ENCODE results near the gene CFAP410. TPM values are rescaled to one million over a fixed set of nuclear protein-coding genes. Genes with fewer than 3 reads are reported as not detected.
A peak's percentile ranks its signal among the peaks of the same experiment; 100 is the strongest.

CFAP410 gene
- total RNA-seq, 1 experiment from 2014 or later: 16.5 TPM

- TF ChIP-seq CTCF (IDR thresholded peaks at IDR 0.05; ENCODE audit: insufficient read depth in 1 of 2, low read depth in 1 of 2, low read length in 1 of 2, severe bottlenecking in 1 of 2, unreplicated experiment in 1 of 2): no peak
- Mint-ChIP-seq H3K4me3 (ENCODE audit: unreplicated experiment) (no peak overlapping the region), H3K9me3 (ENCODE audit: unreplicated experiment) (no peaks in the 10 kb centered on the region), H3K27me3 (ENCODE audit: insufficient read depth, unreplicated experiment) (no peaks in the 10 kb centered on the region), H3K27ac (ENCODE audit: unreplicated experiment) (peak overlapping the region; percentile 42), H3K4me1 (ENCODE audit: low read depth, unreplicated experiment) (peaks cover 16% of the 10 kb centered on the region), H3K36me3 (ENCODE audit: insufficient read depth, unreplicated experiment) (peaks cover 34% of the 10 kb centered on the region)
- H3K4me1 ChIP-seq: peaks cover 20% of the 10 kb centered on the region
- ChIA-PET POLR2A (no interaction called here), CTCF (no interaction called here)
- intact Hi-C loops (cut with micrococcal nuclease; ENCODE audit: unreplicated experiment): no loop called here
- BruUV-seq (replicated peaks): no TSS peak
- DNase-seq: no peak
- H3K4me3 ChIP-seq (ENCODE audit: low read depth, low read length): no peak overlapping the region
- H3K27me3 ChIP-seq (replicated peaks; ENCODE audit: control insufficient read depth, insufficient read depth, low read length): no peaks in the 10 kb centered on the region
- H3K36me3 ChIP-seq (ENCODE audit: control insufficient read depth, insufficient read depth, low read length): peaks cover 2% of the 10 kb centered on the region; the same call in 1 of the 2 replicates
- no peaks in the 10 kb centered on the region for H3K9me3 ChIP-seq
Measured at GRCh38 chr21:44306936-44307704, 32.1 kb downstream of the CFAP410 start.

- CTCF ChIA-PET: no interaction called here
- peaks cover 20% of the 10 kb centered on the region for H3K36me3 Mint-ChIP-seq (ENCODE audit: insufficient read depth, unreplicated experiment)
- H3K4me3 Mint-ChIP-seq (ENCODE audit: unreplicated experiment): no peak overlapping the region
- no peaks in the 10 kb centered on the region for H3K27me3 ChIP-seq (replicated peaks; ENCODE audit: control insufficient read depth, insufficient read depth, low read length)
- no peak for DNase-seq
- peaks cover 16% of the 10 kb centered on the region for H3K4me1 Mint-ChIP-seq (ENCODE audit: low read depth, unreplicated experiment)
- no peaks in the 10 kb centered on the region for H3K27me3 Mint-ChIP-seq (ENCODE audit: insufficient read depth, unreplicated experiment)
- POLR2A ChIA-PET: no interaction called here
- H3K9me3 ChIP-seq: no peaks in the 10 kb centered on the region
- no peak overlapping the region for H3K4me3 ChIP-seq (ENCODE audit: low read depth, low read length)
- no TSS peak for BruUV-seq (replicated peaks)
- intact Hi-C loops (cut with micrococcal nuclease; ENCODE audit: unreplicated experiment): no loop called here
- no peaks in the 10 kb centered on the region for H3K9me3 Mint-ChIP-seq (ENCODE audit: unreplicated experiment)
- TF ChIP-seq CTCF (IDR thresholded peaks at IDR 0.05; ENCODE audit: insufficient read depth in 1 of 2, low read depth in 1 of 2, low read length in 1 of 2, severe bottlenecking in 1 of 2, unreplicated experiment in 1 of 2): no peak
- H3K4me1 ChIP-seq: peaks cover 33% of the 10 kb centered on the region
- H3K27ac Mint-ChIP-seq (ENCODE audit: unreplicated experiment): no peak overlapping the region
- peaks cover 2% of the 10 kb centered on the region; the same call in 1 of the 2 replicates for H3K36me3 ChIP-seq (ENCODE audit: control insufficient read depth, insufficient read depth, low read length)
Measured at GRCh38 chr21:44305691-44306090, 33.5 kb downstream of the CFAP410 start.

- Histone ChIP-seq H3K4me3 (ENCODE audit: low read depth, low read length) (no peak overlapping the region), H3K27me3 (replicated peaks; ENCODE audit: control insufficient read depth, insufficient read depth, low read length) (no peaks in the 10 kb centered on the region), H3K4me1 (peaks cover 34% of the 10 kb centered on the region), H3K36me3 (ENCODE audit: control insufficient read depth, insufficient read depth, low read length) (peaks cover 2% of the 10 kb centered on the region; the same call in 1 of the 2 replicates), H3K9me3 (no peaks in the 10 kb centered on the region)
- H3K9me3 Mint-ChIP-seq (ENCODE audit: unreplicated experiment): no peaks in the 10 kb centered on the region
- peaks cover 16% of the 10 kb centered on the region for H3K4me1 Mint-ChIP-seq (ENCODE audit: low read depth, unreplicated experiment)
- peaks cover 20% of the 10 kb centered on the region for H3K36me3 Mint-ChIP-seq (ENCODE audit: insufficient read depth, unreplicated experiment)
- peak; percentile 49 to 77 for TF ChIP-seq CTCF (IDR thresholded peaks at IDR 0.05; ENCODE audit: insufficient read depth in 1 of 2, low read depth in 1 of 2, low read length in 1 of 2, severe bottlenecking in 1 of 2, unreplicated experiment in 1 of 2)
- no TSS peak for BruUV-seq (replicated peaks)
- ChIA-PET CTCF (interaction anchor here (0.6 kb wide), 1 partner anchor 250 kb away, joined by 3 read pairs; no protein-coding TSS in a partner anchor), POLR2A (no interaction called here)
- H3K27me3 Mint-ChIP-seq (ENCODE audit: insufficient read depth, unreplicated experiment): no peaks in the 10 kb centered on the region
- H3K27ac Mint-ChIP-seq (ENCODE audit: unreplicated experiment): peak overlapping the region; percentile 23
- H3K4me3 Mint-ChIP-seq (ENCODE audit: unreplicated experiment): no peak overlapping the region
- intact Hi-C loops (cut with micrococcal nuclease; ENCODE audit: unreplicated experiment): no loop called here
- peak; percentile 56 to 65 for DNase-seq
Measured at GRCh38 chr21:44304877-44305293, 34.3 kb downstream of the CFAP410 start.

All from Caco-2 (cell line).